NCI-H460 (cell line): ENCODE results near the gene HIP1. TPM values are rescaled to one million over a fixed set of nuclear protein-coding genes. Genes with fewer than 3 reads are reported as not detected.
"Not testable (repeated sequence)": the region's sequence is repeated elsewhere in the genome, so short reads cannot be mapped to it uniquely, and the experiment has no call there.

Source experiments
- DNase-seq: peaks from one replicate; pipeline ENCODE4 v3.0.0-alpha.2; 2016; ENCODE audit warnings: low read depth; ENCODE audit errors: extremely low read depth
- total RNA-seq: library from RNA; depleted of rRNA; stranded (reverse); fragments of >200 nt; shearing (Covaris generic); gene quantifications from 2 replicates; pipeline ENCODE4 v1.2.3, GENCODE V29; 2014

The HIP1 gene
- total RNA-seq, 1 experiment from 2014 or later: 8.1 TPM

DNA sequence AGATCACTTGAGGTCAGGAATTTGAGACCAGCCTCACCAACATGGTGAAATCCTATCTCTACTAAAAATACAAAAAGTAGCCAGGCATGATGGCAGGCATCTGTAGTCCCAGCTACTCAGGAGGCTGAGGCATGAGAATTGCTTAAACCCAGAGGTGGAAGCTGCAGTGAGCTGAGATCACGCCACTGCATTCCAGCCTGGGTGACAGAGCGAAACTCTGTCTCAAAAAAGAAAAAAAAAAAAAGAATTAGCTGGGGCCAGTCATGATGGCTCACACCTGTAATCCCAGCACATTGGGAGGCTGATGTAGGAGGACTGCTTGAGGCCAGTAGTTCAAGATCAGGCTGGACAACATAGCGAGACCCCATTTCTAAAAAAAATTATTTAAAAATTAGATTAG is 21.0 kb downstream of the HIP1 start:
- not testable (repeated sequence) for DNase-seq

DNA sequence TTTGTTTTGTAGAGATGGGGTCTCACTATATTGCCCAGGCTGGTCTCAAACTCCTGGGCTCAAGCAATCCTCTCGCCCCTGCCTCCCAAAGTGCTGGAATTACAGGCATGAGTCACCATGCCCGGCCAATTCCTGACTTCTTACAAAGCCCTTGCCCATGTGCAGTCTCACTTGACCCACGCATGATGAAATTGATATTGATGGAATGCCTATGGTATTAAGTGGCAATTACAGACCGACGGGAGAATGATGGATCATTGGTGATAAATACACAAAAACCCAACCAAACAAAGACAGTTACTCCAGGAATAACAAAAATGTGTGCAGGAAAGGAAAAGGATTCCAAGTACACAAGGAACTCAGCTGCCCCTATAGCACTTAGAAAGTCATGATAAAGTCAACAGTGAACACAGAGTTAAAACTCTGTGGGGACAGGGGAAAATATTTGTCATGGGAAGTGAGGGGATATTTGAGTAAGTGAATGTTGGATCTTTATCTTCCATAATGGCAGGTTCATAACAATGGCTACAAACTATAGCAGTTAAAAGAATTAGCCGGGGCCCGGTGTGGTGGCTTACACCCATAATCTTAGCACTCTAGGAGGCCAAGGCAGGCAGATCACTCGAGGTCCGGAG is 21.6 kb downstream of the HIP1 start:
- DNase-seq: no peak

DNA sequence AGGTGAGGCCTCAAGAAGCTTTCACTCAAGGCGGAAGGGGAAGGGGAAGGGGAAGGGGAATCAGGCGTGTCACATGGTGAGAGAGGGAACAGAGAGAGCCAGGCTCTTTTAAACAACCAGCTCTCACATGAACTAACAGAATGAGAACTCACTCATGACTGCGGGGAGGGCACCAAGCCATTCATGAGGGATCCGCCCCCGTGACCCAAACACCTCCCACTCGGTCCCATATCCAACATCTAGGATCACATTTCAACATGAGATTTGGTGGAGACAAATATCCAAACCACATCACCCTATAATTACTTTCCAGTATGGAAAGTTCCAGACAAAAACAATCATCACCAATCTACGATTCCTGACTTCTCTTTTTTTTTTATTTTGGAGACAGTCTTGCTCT is 22.9 kb downstream of the HIP1 start:
- DNase-seq: no peak

DNA sequence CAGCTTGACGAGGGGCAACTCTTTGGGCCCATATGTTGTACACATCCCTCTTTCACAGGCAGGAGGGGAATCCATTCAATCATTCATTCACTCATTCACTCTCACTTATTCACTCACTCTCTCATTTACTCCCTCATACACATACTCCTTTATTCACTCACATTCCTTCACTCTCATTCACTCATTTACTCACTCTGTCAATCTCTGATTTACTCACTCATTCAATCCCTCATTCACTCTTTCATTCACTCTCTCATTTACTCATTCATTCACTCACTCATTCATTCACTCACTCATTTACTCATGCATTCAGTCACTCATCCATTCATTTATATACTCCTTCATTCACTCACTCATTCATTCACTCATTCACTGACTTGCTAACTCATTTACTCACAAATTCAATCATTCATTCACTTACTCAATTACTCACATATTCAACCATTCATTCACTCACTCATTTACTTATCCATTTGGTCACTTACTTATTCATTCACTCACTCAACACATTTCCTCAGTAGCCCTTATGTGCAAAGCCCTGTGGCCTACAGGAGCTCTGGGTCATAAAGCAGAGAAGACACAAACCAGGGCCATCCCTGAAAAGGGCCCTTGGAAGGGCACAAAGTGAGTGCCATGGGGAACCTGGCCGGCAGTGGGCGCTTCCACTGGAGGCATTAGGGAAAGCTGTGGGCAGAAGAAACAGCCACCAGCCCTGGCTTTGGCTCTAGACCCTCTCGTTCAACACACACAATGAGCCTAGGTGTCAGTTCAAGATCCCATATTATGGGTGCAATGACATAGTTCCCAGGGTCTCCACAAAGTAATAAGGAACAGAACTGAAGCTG is 26.0 kb downstream of the HIP1 start:
- no peak for DNase-seq

DNA sequence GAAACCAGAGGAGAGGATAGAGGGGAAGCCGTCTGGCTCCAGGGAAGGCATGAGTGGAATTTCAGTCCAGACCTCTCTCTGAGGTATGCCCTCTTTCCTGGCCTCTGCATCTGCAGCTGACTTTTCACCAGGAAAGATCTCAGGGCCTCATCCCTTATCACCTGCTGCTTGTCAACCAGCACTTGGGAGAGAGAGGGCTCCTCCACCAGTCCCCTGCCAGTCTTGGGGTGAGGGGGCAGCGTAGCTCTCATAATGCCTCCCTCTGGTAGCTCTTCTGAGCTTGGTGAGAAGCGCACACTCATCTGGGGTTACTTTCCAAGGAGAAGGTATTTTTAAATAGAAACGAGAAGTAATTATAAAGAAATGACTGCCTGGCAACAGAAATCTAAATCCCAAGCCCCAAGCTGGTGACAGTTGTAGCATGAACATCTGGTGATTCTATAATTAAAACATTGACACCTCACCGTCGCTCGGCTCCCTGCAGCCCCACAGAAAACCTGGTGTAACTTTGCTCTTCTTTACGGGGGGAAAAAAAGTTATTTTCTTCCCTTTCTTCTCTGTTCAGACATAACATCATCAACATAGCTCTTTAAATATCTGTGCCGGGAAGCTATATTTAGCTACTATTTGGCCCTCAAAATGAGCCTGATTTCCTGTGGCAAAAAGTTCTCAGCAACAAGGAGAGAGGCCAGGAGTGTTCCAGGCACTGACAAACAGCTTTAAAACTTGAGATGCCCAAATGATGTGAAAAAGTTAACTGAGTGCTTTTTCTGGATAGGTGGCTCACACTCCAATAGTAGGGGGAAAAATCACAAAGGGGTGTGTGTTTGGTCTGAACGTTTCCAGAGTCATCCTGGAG is 26.9 kb downstream of the HIP1 start:
- DNase-seq: no peak

DNA sequence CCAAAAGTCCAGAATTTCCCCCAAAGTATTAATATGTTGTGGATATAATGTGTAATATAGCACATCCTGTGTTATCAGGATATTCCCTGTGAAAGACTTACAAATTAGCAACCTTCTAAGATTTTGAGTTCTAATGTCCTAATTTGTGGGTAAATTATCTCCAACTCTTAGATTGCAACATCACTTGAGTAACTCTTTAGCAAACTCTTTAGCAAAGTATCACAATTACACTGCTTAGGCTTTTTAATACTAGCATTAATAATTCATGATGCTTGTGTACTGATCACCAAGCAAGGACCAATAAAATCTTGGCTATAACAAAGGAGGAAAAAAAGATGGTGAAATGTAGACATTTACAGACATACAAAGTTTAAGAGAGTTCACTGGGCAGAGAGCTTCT is 27.7 kb downstream of the HIP1 start:
- DNase-seq: no peak

DNA sequence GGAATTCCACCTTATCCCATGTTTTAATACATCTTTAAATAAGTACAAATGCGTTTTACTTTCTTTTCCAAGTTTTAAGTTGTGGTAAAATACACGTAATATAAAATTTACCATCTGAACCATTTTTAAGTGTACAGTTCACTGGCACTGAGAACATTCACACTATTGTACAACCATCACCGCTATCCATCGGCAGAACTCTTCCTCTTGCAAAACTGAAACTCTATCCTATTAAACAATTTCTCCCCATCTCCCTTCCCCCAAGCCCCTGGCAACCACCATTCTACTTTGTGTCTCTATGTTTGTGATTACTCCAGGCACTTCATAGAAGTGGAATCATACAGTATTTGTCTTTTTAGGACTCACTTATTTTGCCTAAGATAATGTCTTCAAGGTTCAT is 33.8 kb downstream of the HIP1 start:
- no peak for DNase-seq

DNA sequence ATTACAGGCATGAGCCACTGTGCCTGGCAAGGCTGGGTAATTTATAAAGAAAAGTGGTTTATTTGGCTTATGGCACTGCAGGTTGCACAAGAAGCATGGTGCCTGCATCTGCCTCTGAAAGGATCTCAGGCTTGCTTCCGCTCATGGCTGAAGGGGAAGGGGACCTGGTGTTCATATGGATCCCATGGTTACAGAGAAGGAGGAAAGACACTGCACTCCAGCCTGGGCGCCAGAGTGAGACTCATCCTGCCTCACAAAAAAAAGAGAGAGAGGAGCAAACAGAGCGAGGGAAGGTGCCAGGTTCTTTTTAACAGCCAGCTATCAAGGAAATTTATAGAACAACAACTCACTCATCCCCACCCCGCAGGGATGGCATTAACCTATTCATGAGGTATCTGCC is 36.2 kb downstream of the HIP1 start:
- no peak for DNase-seq

DNA sequence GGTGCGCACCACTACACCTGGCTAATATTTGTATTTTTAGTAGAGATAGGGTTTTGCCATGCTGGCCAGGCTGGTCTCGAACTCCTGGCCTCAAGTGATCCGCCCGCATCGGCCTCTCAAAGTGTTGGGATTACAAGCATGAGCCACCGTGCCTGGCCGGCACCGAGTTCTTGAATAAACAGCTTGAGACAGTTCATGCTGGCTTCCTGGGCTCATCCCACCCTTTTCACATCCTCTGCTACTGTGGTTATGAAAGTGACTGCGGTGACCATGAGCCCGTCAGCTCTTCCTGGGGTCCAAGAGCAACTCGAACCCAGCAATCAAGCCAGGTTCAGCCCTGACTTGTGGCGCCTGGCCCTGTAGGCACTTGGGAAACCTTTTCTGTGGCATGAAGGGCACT is 38.7 kb downstream of the HIP1 start:
- DNase-seq: no peak

DNA sequence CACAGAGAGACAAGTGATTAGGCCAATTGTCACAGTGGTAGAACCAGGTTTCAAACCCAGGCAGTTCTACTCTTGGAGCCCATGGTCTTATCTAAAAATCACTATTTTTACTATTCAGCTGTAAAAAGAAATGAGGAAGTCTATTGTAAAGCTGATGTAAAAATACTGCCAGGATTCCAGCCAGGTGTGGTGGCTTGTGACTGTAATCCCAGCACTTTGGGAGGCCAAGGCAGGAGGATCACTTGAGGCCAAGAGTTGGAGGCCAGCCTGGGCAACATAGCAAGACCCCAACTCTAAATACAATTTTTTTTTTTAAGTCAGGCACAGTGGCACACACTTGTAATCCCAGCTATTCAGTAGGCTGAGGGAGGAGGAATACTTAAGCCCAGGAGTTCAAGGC is 40.4 kb downstream of the HIP1 start:
- DNase-seq: no peak

DNA sequence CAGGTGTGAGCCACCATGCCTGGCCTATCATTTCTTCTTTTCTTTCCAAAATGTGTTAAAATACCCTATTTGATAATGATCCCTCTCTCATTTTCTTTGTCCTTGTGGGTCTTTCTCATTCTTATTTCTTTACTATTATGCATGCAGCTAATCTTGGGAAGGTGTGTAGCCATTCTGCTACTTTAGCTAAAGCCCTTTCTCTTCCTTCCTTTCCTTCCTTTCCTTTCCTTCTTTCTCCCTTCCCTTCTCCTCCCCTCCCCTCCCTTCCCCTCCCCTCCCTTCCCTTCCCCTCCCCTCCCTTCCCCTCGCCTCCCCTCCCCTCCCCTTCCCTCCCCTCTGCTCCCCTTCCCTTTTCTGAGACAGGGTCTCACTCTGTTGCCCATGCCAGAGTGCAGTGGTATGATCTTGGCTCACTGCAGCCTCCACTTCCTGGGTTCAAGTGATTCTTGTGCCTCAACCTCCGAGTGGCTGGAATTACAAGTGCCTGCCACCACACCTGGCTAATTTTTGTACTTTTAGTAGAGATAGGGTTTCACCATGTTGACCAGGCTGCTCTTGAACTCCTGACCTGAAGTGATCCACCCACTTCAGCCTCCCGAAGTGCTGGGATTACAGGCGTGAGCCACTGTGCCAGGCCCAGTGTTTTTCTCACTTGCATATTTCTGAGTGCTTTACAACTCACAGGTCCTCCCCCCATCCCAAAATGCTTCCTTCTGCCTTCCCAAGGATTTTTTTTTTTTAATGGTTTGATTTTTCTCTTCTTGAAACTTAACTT is 42.3 kb downstream of the HIP1 start:
- no peak for DNase-seq

DNA sequence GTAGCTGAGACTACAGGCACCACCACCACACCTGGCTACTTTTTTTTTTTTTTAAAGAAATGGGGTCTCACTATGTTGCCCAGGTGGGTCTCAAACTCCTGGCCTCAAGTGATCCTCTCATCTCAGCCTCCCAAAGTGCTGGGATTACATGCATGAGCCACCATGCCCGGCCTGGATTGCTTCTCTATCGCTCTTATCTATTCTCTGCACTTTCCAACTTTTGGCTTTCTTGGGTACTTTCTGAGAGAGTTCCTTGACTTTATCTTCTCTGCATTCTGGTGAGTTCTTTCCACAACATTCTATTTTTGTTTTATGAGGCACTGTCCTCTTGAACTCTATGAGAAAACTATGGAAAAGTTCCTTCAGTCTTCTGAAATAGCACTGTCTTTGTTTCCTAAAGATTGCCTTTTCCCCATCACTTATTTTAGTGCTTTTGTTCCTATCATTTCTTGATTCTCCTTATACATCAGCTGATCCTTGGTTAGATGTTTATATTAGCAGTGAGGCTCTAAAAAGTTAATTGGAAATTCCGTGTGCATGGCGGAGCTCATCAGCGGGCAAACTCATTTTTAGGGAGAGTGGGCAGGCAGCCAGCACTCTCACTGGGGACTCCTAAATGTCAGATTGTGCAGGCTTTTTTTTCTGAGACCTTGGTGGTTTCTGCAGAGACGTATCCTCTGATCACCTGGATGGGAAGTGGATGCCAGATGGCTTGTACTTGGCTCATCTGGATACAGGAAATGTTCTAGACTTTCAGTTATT is 43.9 kb downstream of the HIP1 start:
- no peak for DNase-seq

DNA sequence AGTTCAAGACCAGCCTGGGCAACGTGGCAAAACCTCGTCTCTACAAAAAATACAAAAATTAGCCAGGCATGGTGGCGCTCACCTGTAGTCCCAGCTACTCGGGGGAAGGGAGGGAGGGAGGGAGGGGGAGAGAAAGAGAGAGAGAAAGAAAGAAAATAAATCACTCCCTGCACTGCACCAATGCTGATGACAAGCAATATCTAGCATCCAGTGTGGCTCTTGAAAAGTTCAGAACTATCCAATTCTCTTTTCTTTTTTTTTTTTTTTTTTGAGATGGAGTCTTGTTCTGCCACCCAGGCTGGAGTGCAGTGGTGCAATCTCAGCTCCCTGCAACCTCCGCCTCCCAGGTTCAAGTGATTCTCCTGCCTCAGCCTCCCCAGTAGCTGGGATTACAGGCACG is 45.1 kb downstream of the HIP1 start:
- not testable (repeated sequence) for DNase-seq

DNA sequence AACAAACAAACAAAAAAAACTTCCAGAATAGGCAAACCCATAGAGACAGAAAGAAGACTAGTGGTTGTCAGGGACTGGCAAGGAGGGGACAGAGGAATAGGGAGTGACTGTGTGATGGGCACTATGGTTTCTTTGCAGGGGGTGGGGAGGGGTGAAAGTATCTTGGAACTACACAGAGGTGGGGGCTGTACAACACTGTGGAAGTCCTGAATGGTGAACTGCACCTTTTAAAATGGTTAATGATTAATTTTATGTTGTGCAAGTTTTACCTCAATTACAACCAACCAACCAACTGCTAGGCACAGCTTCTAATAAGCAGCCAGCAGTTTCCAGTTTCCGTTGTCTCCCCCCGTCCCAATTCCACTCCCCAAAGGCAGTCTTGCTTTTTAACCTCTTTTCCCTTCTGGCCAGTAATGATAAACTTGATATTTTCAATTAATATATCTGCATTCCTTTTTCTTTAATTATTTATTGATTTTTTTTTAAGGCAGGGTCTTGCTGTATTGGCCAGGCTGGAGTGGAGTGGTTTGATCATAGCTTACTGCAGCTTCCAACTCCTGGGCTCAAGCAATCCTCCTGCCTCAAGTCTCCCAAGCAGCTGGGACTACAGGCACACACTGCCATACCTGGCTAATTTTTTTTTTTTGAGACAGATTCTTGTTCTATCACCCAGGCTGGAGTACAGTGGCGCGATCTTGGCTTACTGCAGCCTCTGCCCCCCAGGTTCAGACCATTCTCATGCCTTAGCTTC is 46.8 kb downstream of the HIP1 start:
- no peak for DNase-seq

DNA sequence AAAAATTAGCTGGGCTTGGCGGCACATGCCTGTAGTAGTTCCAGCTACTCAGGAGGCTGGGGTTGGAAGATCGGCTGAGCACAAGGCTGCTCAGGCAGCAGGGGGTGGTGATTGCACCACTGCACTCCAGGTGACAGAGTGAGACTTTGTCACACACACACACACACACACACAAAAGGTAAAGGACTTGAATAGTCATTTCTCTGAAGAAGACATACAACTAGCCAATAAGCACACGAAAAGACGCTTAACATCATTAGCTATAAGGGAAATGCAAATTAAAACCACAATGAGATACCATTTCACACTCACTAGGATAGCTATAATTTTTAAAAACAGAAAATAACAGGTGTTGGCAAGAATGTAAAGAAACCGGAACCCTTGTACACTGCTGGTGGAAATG is 48.6 kb downstream of the HIP1 start:
- no peak for DNase-seq

DNA sequence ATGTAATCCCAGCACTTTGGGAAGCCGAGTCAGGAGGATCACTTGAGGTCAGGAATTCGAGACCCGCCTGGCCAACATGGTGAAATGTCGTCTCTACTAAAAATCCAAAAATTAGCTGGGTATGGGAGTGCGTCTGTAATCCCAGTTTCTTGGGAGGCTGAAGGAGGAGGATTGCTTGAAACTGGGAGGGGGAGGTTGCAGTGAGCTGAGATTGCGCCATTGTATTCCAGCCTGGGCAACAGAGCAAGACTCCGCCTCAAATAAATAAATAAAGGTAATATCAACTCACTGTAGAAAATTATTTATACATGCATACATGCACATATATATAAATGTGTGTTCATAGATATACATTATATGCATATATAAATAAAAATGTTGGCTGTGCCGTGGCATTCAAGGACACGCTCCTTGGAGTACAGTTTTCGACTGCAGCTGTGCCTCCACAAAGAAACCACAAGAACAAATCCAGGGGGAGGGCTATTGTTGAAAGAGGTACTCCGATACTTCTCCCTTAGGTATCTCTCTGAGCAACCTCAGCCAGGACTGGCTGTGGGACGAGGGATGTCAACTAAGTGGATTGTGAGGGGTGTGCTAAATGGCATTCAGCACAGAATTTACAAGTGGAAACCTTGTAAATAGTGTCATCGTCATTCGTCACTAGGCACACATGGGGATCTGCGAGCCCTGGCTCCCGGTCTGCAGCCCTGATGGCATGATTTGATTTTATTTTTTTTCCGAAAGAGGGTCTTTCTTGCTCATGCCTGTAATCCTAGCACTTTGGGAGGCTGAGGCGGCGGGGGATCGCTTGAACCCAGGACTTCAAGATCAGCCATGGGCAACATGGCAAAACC is 49.3 kb downstream of the HIP1 start:
- no peak for DNase-seq

DNA sequence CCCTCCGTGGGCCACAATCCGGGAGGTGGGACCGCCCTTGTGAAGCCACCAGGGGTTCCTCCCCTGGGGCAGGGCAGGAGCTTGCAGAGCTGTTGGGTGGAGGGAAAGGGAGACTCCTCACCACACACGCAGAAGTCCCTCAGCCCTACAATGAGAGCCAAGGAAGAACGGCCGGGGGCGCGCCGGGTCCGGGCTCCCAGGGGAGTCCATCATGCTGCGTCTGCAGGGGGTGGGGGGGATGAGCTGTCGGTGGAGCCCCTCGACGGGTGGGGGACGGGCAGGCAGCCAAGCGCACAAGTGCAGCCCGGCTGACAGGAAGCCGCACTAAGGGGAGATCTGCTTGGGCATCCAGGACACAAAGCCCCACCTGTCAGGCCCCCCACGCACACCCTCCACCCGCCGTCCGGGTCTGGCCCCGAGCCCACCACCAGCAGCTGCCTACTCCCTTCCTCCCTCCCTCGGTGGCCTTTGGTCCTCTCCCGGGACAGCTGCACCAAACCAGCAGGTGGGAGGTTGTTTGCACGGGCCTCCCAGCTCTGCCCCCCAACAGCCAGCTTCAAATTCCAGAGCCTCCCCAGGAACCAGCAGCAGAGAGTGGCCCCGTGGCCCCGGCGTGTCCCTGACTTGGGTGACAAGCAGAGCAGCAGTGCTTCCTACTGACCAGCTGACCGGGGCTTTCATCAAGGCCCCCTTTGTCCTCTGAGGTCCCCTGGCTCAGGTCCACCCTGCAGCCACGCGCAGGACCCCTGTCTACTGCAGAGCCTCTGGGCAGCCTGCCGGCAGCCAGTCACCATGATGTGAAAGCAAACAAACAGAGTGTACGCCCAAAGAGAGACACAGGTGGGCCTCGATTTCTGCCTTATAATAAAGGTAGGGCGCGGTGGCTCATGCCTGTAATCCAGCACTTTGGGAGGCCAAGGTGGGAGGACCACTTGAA is 50.3 kb downstream of the HIP1 start:
- DNase-seq: no peak
